Germinal center (tissue), 1 donor: ENCODE measurements around the gene MYOT.
A peak's percentile ranks its signal among the peaks of the same experiment; 100 is the strongest.
"Not testable (repeated sequence)": the region's sequence is repeated elsewhere in the genome, so short reads cannot be mapped to it uniquely, and the experiment has no call there.

Experiments used
- DNase-seq: peaks from one replicate; pipeline ENCODE4 v3.0.0; 2012; ENCODE audit warnings: mixed read lengths, low spot score

The MYOT gene

GRCh38 chr5:137856916-137857862 is 10.5 kb upstream of the MYOT start:
- DNase-seq: no peak

GRCh38 chr5:137858223-137858916 is 9.3 kb upstream of the MYOT start:
- DNase-seq: peak; percentile 26

GRCh38 chr5:137858954-137859353 is 8.7 kb upstream of the MYOT start:
- no peak for DNase-seq

- DNase-seq: no peak
Observed at GRCh38 chr5:137862251-137862650, 5.4 kb upstream of the MYOT start.

GRCh38 chr5:137863653-137864052 is 4.0 kb upstream of the MYOT start:
- not testable (repeated sequence) for DNase-seq

- no peak for DNase-seq
Observed at GRCh38 chr5:137866541-137867388, 895 bp upstream of the MYOT start.

- DNase-seq: no peak
Observed at GRCh38 chr5:137870647-137871339, 3.1 kb downstream of the MYOT start.

GRCh38 chr5:137871571-137871970 is 3.9 kb downstream of the MYOT start:
- DNase-seq: peak; percentile 38

- no peak for DNase-seq
Observed at GRCh38 chr5:137872466-137872865, 4.8 kb downstream of the MYOT start.

GRCh38 chr5:137876101-137876500 is 8.4 kb downstream of the MYOT start:
- DNase-seq: no peak

GRCh38 chr5:137880313-137880712 is 12.7 kb downstream of the MYOT start:
- DNase-seq: no peak

- DNase-seq: no peak
Observed at GRCh38 chr5:137887831-137888230, 20.2 kb downstream of the MYOT start.

- no peak for DNase-seq
Observed at GRCh38 chr5:137888466-137888862, 20.8 kb downstream of the MYOT start.

- DNase-seq: peak; percentile 80
Observed at GRCh38 chr5:137888863-137889759, 21.5 kb downstream of the MYOT start, which contains the start of gene PKD2L2. Gene PKD2L2 (plus strand): TSS chr5:137889457. CDS start chr5:137889492, 35 bp downstream.

- DNase-seq: no peak
Observed at GRCh38 chr5:137890845-137891244, 23.2 kb downstream of the MYOT start.

GRCh38 chr5:137891849-137892248 is 24.2 kb downstream of the MYOT start:
- no peak for DNase-seq

GRCh38 chr5:137894586-137894985 is 26.9 kb downstream of the MYOT start:
- DNase-seq: no peak

GRCh38 chr5:137896560-137896959 is 28.9 kb downstream of the MYOT start:
- no peak for DNase-seq

- DNase-seq: no peak
Observed at GRCh38 chr5:137899493-137899892, 31.8 kb downstream of the MYOT start.

- no peak for DNase-seq
Observed at GRCh38 chr5:137901011-137901817, 33.6 kb downstream of the MYOT start.
